Activated CD8-positive, alpha-beta T cell treated with anti-CD3 and anti-CD28 coated beads, Interleukin-2, amount 10 ng/mL, durations not matched to agents 7 days and 5 days (primary cell): Measurements from ENCODE around the gene HDAC4. TPM values are rescaled to one million over a fixed set of nuclear protein-coding genes. Genes with fewer than 3 reads are reported as not detected.

Experiments
- ATAC-seq: fragments of 150-1000 bp; cut with Tn5 transposase; one replicate; pipeline ENCODE4 v1.10.0; 2021; ENCODE audit warnings: moderate library complexity
- CTCF ChIA-PET: fragments of 350-600 bp; sonication (Branson Sonifier 250); formaldehyde crosslinking; loops from one replicate; lab custom pipeline; 2021; ENCODE audit warnings: antibody characterized with exemption; lab: Charles Lee
- POLR2A ChIA-PET: fragments of 350-600 bp; sonication (Branson Sonifier 250); formaldehyde crosslinking; loops from one replicate; lab custom pipeline; 2021; ENCODE audit warnings: antibody characterized with exemption; lab: Charles Lee
- DNase-seq: peaks from one replicate; pipeline ENCODE4 v3.0.0-alpha.2; 2020
- H3K27ac Mint-ChIP-seq: one replicate; pipeline ENCODE4 v1.8.0; 2021; ENCODE audit warnings: mild to moderate bottlenecking, mixed read lengths
- H3K27me3 Mint-ChIP-seq: one replicate; pipeline ENCODE4 v1.8.0; 2021; ENCODE audit warnings: low read depth, mixed read lengths
- H3K36me3 Mint-ChIP-seq: one replicate; pipeline ENCODE4 v1.8.0; 2021; ENCODE audit warnings: low read depth, mixed read lengths
- H3K4me1 Mint-ChIP-seq: one replicate; pipeline ENCODE4 v1.8.0; 2021; ENCODE audit warnings: low read depth, mixed read lengths
- H3K4me3 Mint-ChIP-seq: one replicate; pipeline ENCODE4 v1.8.0; 2021; ENCODE audit warnings: mild to moderate bottlenecking, mixed read lengths
- H3K9me3 Mint-ChIP-seq: one replicate; pipeline ENCODE4 v1.8.0; 2022; ENCODE audit warnings: mixed read lengths; ENCODE audit not compliant: insufficient read depth
- total RNA-seq, 2 experiments: library from RNA; stranded (reverse); gene quantifications; one replicate each; pipeline ENCODE4 v1.2.3, GENCODE V29; 2021

The HDAC4 gene
- total RNA-seq, 2 experiments from 2014 or later = 50.7 to 58.8 TPM

DNA sequence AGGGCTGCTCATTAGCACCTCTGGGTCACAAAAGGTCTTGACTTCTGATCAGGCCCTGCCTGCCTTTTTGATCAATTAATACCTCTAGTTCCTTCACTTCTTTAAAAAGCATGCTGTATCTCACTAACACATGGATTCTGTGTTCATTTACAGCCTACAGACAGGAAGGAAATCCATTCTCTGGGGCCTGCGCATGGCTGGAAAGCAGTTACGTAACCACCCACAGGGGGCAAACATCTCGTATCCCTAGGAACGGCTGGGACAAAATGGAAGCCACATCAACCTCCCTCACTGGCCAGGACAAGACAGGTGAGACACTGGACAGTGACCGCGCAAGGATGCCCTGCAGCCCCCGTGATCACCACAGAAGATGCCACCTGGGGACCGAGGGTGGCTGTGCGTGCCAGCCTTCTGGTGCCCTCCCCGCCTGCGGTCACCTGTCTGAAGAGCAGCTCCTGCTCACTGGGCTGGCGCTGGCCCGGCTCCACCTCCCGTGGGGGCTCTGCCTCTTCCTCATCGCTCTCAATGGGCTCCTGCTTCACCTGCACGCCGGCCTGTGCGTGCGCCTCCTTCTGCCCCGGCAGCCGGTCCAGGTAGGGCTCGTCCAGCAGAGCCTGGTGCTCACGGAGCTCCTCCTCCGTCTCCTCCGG, 286.1 kb downstream of the HDAC4 start:
- no peak for ATAC-seq
- Mint-ChIP-seq H3K4me3 (no peak overlapping the region), H3K9me3 (no peaks in the 10 kb centered on the region)

DNA sequence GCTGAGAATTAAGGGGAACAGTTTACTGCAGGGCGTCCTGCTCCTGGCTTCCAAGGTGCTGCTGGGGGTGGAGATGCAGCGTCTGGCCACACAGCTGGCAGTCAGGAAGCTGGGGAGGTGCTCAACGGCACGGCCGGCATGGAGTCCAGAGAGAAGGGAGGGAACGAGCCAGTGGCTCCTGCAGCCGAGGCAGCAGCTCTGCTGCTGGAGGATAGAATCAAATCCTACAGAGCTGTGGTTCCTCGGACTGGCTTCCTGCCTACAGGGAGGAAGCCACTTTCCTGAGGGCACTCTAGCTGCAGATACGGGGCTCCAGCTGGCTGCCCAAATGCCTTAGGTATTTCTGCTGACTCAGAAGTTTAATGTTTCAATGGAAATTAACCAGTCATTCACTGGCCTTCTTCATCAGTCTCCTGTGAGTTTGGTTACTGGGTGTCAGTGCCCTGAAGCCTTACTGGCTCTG, 286.7 kb downstream of the HDAC4 start:
- ATAC-seq (no peak), DNase-seq (no peak)
- Mint-ChIP-seq H3K27me3 (no peaks in the 10 kb centered on the region), H3K4me3 (no peak overlapping the region), H3K27ac (no peak overlapping the region), H3K36me3 (peaks cover 5% of the 10 kb centered on the region), H3K9me3 (no peaks in the 10 kb centered on the region), H3K4me1 (peaks cover 14% of the 10 kb centered on the region)
- POLR2A ChIA-PET = no interaction called here
- CTCF ChIA-PET = no interaction called here

More for the DNA sequence above, 286.1 kb downstream of the HDAC4 start:
- Mint-ChIP-seq H3K27me3 (no peaks in the 10 kb centered on the region), H3K27ac (no peak overlapping the region), H3K36me3 (peaks cover 3% of the 10 kb centered on the region), H3K4me1 (peaks cover 19% of the 10 kb centered on the region)
- ChIA-PET CTCF (no interaction called here), POLR2A (no interaction called here)
- no peak for DNase-seq

DNA sequence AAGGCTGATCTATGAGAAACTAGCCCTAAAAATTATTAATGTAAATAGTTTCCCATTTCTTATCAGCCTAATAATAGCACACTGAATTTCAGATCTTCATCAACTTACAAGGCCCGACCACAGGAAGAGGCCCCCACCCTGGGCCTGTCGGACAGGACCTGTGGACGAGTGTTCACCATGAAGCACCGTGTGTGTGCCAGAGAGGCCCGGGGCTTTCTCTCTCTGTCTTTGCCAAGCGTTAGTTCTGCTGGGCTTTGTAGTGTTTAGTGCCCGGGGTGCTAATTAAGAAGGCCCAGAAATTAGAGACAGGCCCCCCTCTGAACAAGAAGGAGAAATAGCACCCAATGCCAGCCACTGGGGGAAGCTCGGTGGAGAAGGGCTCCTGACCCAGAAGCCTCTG, 287.2 kb downstream of the HDAC4 start:
- no peak overlapping the region for H3K4me3 Mint-ChIP-seq
- ChIA-PET POLR2A (no interaction called here), CTCF (no interaction called here)
- H3K27me3 Mint-ChIP-seq = no peaks in the 10 kb centered on the region
- no peaks in the 10 kb centered on the region for H3K9me3 Mint-ChIP-seq
- peaks cover 8% of the 10 kb centered on the region for H3K4me1 Mint-ChIP-seq
- no peak for ATAC-seq
- H3K36me3 Mint-ChIP-seq = peaks cover 5% of the 10 kb centered on the region
- no peak for DNase-seq
- H3K27ac Mint-ChIP-seq = no peak overlapping the region

DNA sequence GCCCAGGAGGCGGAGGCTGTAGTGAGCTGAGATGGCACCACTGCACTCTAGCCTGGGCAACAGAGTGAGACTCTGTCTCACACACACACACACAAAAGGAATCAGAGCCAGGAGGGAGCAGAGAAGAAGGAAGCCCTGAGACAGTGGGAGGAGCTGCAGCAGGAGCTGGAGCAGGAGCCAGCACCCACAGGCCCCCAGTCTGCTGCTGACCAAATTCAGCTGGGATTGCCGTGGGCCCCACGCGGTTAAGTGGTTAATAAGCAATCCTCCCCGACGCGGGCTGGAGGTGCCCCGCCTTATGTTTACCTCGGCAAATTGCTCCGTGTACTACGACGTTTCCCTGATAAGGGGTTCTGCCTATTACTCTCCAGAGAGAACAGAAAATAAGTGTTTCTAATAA, 287.6 kb downstream of the HDAC4 start:
- ChIA-PET POLR2A (no interaction called here), CTCF (no interaction called here)
- no peak for ATAC-seq
- DNase-seq = no peak
- Mint-ChIP-seq H3K4me3 (no peak overlapping the region), H3K4me1 (peaks cover 4% of the 10 kb centered on the region), H3K27ac (no peak overlapping the region), H3K36me3 (peaks cover 5% of the 10 kb centered on the region), H3K27me3 (no peaks in the 10 kb centered on the region), H3K9me3 (no peaks in the 10 kb centered on the region)

DNA sequence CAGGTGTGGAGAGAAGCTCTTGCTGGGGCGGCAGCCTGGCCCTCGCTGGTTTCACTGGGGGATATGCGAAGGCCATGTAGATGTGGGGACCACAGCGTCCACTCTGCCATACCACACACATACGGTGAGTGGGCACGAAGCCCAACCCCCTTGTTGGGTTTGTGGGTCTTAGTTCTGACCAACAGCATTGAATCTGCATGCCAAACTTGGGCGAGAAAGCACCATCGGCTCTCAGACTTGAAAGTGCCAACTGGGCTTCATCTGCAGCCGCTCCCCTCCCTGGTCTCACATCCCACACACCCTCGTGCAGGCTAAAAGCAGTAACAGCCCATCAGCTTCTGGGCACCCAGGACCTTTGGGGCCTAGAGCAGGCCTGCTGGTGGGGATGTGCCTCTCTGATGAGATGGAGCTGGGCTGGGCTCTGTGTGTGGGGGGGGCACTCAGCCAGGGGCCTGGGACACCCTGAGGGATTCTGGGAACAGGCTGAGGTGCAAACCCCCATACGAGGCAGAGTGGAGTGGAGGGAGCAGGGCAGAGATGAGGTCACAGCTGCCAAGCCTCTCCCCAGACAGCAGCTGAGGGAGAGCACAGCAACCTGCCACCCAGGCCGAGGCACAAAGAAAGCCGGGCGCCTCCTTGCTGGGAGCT, 288.6 kb downstream of the HDAC4 start:
- DNase-seq (no peak), ATAC-seq (no peak)
- peaks cover under 1% of the 10 kb centered on the region for H3K4me1 Mint-ChIP-seq
- H3K27me3 Mint-ChIP-seq = no peaks in the 10 kb centered on the region
- no peaks in the 10 kb centered on the region for H3K9me3 Mint-ChIP-seq
- POLR2A ChIA-PET = no interaction called here
- no peak overlapping the region for H3K4me3 Mint-ChIP-seq
- H3K27ac Mint-ChIP-seq = no peak overlapping the region
- CTCF ChIA-PET = no interaction called here
- H3K36me3 Mint-ChIP-seq = peaks cover 5% of the 10 kb centered on the region

DNA sequence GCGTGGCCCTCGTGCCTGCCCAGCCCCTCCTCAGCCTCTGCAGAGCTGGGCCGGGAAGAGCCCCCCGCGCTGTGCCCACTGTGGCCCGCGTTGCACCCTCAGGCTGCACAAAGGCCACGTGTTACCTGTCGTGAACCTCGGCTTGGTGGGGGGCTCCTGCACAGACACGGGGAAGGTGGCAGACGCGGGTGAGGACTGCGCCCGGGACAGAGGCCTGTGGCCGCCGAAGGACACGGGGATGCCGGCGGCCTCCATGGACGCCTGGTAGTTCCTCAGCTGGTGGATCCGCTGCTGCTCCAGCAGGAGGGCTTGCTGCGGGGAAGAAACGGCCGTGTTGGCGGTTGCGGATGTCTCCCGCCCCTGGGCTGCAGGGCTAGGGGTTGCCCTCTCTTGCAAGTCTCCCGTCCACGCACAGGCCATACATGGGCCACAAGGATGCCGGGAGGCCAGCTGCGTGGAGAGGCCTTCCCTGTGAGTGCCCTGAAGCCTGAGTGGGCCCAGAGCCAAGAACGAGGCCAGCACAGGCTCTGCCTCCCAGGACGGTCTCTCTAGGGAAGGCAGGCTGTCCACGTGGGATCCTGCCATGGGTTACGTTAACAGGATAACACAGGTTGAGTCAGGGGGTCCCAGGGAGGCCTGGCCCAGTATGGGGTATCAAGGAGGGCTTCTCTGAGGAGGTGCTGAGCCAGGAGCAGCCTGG, 289.3 kb downstream of the HDAC4 start:
- no peaks in the 10 kb centered on the region for H3K27me3 Mint-ChIP-seq
- no peak for DNase-seq
- peaks cover 5% of the 10 kb centered on the region for H3K36me3 Mint-ChIP-seq
- H3K4me3 Mint-ChIP-seq = no peak overlapping the region
- H3K27ac Mint-ChIP-seq = no peak overlapping the region
- no peak for ATAC-seq
- ChIA-PET POLR2A (no interaction called here), CTCF (no interaction called here)
- H3K9me3 Mint-ChIP-seq = no peaks in the 10 kb centered on the region
- H3K4me1 Mint-ChIP-seq = no peaks in the 10 kb centered on the region

DNA sequence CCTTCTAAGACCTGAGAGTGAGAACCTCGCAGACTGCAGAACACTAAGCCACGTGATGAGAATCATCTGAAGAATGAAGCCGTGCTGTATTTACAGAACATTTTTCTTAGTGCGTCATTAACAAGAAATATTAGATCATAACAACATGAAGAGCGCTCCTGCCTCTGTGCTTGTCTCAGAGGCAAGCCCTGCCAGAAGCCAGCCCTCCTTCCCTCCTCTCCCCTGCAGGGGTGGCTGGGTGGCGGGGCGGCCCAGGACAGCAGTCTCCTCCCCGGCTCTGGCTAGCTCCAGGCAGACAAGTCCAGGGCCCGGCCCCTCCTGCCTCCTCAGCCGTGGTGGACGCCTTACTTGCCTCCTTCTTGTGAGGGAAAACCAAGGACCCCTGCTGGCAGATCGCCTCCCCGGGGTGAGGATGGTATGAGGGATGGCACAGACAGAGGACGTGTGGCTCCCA, 290.2 kb downstream of the HDAC4 start:
- H3K4me1 Mint-ChIP-seq = no peaks in the 10 kb centered on the region
- no peak for DNase-seq
- no peak overlapping the region for H3K4me3 Mint-ChIP-seq
- no peaks in the 10 kb centered on the region for H3K9me3 Mint-ChIP-seq
- H3K36me3 Mint-ChIP-seq = peaks cover 5% of the 10 kb centered on the region
- ATAC-seq = no peak
- no peak overlapping the region for H3K27ac Mint-ChIP-seq
- CTCF ChIA-PET = no interaction called here
- POLR2A ChIA-PET = no interaction called here
- H3K27me3 Mint-ChIP-seq = no peaks in the 10 kb centered on the region

DNA sequence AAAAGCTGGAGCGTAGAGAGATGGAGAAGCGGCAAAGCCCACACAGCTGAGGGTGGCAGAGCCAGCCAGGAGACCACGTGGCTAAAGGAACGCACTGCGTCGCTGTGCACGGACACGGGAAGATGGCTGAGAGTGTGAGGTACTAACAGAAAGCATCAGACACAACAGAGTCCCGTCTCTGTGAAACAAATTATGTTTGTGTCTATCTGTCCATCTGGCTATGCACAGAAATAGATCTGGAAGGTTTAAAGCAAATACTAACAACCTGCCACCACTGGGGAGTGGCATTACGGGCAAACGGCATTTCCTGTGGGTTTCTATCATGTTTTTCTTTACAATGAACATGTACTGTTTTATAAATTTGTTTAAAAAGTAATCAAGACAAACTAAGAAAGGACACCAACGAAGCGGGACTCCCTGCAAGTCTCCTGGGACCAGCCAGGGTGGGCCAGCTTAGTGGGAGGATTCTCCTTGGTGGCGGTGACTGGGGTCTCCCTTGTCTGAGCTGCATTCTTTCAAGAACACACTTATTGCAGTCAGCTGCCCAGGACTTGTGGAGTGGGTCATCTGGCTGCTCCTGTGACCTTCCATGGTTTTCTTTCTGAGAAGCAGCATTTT, 290.8 kb downstream of the HDAC4 start:
- ChIA-PET POLR2A (no interaction called here), CTCF (no interaction called here)
- Mint-ChIP-seq H3K4me3 (no peak overlapping the region), H3K27ac (no peak overlapping the region), H3K9me3 (no peaks in the 10 kb centered on the region), H3K27me3 (no peaks in the 10 kb centered on the region), H3K36me3 (peaks cover 5% of the 10 kb centered on the region), H3K4me1 (no peaks in the 10 kb centered on the region)
- DNase-seq (no peak), ATAC-seq (no peak)

DNA sequence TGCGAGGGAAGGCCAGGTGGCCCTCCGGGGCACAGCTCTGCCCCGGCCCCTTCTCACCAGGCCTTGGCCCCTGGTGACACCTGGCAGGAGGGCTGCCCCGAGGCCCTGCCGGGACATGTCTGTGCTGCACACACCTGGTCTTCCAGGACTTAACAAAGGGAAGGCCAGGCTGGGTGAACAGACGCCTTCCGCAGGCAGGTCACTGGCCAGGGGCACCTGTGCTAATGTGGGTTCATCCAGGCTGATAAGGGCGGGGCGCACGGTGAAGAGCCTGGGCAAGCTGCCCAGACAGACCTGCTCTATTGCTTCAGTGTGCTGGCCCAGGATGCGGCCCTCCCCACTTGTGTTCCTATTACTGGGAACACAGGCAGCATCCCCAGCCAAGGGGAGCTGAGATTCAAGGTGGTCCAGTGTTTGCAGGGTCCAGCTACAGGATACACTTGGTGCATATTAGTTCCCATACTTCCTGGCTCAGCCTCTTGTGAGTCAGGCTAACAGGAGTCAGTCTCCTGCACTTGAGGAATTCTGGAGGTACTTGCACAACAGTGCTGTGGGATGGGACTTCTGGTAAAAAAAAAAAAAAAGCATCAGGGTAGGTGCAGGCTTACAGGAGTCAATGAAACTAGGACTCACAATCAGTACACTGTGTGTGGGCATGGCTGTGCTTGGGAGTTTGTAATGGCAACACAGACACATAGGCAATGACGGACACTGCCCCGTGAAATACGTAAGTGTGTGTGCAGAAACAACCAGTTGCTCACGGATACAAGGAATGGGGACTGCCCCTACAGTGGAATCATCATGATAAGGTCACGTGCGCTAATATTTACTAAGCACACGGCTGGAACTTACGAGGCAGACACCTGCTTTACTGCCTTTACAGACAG, 291.5 kb downstream of the HDAC4 start:
- Mint-ChIP-seq H3K4me3 (no peak overlapping the region), H3K27ac (no peak overlapping the region), H3K4me1 (no peaks in the 10 kb centered on the region), H3K9me3 (no peaks in the 10 kb centered on the region), H3K36me3 (peaks cover 5% of the 10 kb centered on the region), H3K27me3 (no peaks in the 10 kb centered on the region)
- DNase-seq = no peak
- POLR2A ChIA-PET = no interaction called here
- ATAC-seq = no peak
- CTCF ChIA-PET = no interaction called here

DNA sequence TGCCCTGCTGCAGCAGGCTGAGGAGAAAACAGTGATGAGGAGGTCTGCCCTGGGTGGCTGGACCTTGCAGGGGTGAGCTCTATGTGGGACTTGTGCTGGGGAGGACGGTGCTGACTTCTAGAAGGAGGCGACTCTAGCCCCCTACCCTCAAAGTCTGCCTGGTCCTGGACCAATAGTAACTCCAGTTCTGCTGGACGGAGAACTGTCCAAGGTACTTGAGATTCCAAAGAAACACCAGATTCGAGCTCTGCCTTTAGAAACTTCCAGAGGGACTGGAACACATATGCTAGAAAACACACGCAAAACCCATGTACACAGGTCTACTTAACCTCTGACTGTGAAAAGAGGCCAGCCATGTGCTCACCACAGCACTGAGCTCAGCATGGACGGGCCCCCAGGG, 292.4 kb downstream of the HDAC4 start:
- Mint-ChIP-seq H3K36me3 (peaks cover 5% of the 10 kb centered on the region), H3K4me3 (no peak overlapping the region), H3K4me1 (no peaks in the 10 kb centered on the region), H3K27ac (no peak overlapping the region), H3K9me3 (no peaks in the 10 kb centered on the region), H3K27me3 (no peaks in the 10 kb centered on the region)
- CTCF ChIA-PET = no interaction called here
- ATAC-seq = no peak
- POLR2A ChIA-PET = no interaction called here
- DNase-seq = no peak

DNA sequence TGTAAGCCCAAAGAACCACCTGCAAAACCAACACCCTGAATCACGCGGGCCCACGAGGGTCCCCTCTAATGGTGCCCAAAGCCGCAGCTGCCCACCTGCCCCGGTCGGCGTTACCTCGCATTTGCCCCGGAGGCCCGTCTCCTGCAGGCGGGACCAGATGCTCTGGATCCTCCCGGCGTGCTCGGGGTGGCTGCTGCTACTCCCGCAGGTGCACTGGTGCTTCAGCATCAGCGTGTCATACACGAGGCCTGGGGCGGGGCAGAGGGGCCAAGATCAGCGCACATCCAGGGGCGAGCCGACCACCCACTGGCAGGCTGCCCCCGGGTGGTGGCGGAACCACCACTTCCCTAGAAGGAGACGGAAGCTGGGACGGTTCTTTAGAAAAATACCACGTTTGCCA, 292.9 kb downstream of the HDAC4 start:
- Mint-ChIP-seq H3K27ac (no peak overlapping the region), H3K36me3 (peaks cover 5% of the 10 kb centered on the region), H3K4me1 (no peaks in the 10 kb centered on the region), H3K4me3 (no peak overlapping the region), H3K27me3 (no peaks in the 10 kb centered on the region), H3K9me3 (no peaks in the 10 kb centered on the region)
- DNase-seq = no peak
- ChIA-PET POLR2A (no interaction called here), CTCF (no interaction called here)
- no peak for ATAC-seq
